Muscle layer of colon (tissue), 2 donors: ENCODE data around the gene CACNA2D2.

ENCODE experiments used
- H3K27ac ChIP-seq: one replicate; pipeline ENCODE4 v1.7.0; 2013; ENCODE audit warnings: low read depth, mild to moderate bottlenecking, low read length, moderate library complexity
- H3K27me3 ChIP-seq, 2 donors: one replicate each; pipeline ENCODE4 v1.7.0; 2013; ENCODE audit warnings: low read length in 2 of 2, mild to moderate bottlenecking in 2 of 2; ENCODE audit not compliant: insufficient read depth in 2 of 2, control insufficient read depth in 1 of 2
- H3K36me3 ChIP-seq: one replicate; pipeline ENCODE4 v1.7.0; 2013; ENCODE audit warnings: mild to moderate bottlenecking, low read length; ENCODE audit not compliant: insufficient read depth
- H3K4me1 ChIP-seq: one replicate; pipeline ENCODE4 v1.7.0; 2013; ENCODE audit warnings: mild to moderate bottlenecking, low read length; ENCODE audit not compliant: insufficient read depth
- H3K4me3 ChIP-seq, 2 donors: one replicate each; pipeline ENCODE4 v1.7.0; 2013; ENCODE audit warnings: low read length in 2 of 2, low read depth in 1 of 2, mild to moderate bottlenecking in 1 of 2, moderate library complexity in 1 of 2
- H3K9ac ChIP-seq: one replicate; pipeline ENCODE4 v1.7.0; 2013; ENCODE audit warnings: low read length
- H3K9me3 ChIP-seq: one replicate; pipeline ENCODE4 v1.7.0; 2013; ENCODE audit warnings: mild to moderate bottlenecking, low read length
- donor health status: abdominal sarcoma.
- donor health status: Adenocarcinoma of cecum.

Gene CACNA2D2

DNA sequence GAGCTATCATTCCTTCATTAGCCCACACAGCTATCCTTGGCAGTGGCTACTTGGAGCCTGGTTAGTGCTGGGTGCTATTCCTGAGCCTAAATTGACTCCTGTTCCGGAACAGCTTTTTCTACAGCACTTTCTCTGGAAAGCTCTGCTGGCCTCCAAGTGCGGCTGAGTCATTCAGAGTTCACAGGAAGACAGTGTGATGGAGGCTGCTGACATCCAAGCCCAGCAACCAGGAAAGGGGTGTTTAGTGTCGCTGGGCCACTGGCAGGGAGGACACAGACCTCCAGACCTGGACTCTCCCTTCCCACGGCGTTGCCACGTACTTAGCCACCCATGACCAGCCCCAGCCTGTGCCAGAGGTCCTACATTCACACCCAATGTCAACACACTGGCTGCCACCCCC is 28.7 kb downstream of the CACNA2D2 start:
- Histone ChIP-seq H3K36me3 (no peaks in the 10 kb centered on the region), H3K4me3 (no peak overlapping the region), H3K9ac (no peak overlapping the region), H3K27me3 (no peaks in the 10 kb centered on the region), H3K9me3 (no peaks in the 10 kb centered on the region), H3K4me1 (no peaks in the 10 kb centered on the region), H3K27ac (no peak overlapping the region)

DNA sequence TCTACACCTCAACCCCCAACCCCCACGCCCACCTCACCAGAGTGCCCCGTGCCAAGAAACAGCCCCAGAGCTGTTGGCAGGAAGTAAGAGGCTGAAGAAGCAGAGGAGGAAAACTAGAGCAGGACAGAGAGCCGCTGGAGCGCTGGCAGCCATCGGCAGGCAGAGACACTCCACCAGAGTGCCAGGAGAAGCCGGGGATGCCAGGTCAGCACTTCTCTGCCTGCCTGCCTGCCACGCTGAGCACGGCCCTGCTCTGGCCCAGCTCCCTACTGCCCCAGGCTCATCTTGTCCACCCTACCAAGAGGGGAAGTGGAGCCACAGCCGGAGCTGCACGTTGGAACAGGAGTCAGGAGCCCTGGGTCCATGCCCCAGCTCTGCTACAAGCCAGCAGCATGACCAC is 29.7 kb downstream of the CACNA2D2 start:
- no peak overlapping the region for H3K9ac ChIP-seq
- no peaks in the 10 kb centered on the region for H3K36me3 ChIP-seq
- no peaks in the 10 kb centered on the region for H3K4me1 ChIP-seq
- no peaks in the 10 kb centered on the region for H3K9me3 ChIP-seq
- no peaks in the 10 kb centered on the region for H3K27me3 ChIP-seq
- H3K27ac ChIP-seq: no peak overlapping the region
- no peak overlapping the region for H3K4me3 ChIP-seq

DNA sequence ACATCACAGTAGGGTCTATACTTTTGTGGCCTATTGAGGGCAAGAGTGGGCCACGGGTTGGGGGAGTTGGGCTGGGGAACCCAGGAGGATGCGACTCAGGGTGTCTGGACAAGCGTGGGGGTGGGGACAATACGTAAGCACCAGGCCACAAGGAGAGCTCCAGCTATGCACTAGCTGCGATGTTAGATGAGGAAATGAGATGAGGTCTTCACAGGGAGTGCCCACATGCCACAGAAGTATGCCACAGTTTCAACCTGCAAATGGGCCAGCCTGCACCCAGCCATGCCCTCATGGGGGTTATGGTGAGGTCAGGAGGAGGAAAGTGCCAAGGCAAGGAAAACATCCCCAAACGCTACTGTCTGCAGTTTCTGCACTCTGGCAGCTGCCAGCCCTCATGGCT is 30.5 kb downstream of the CACNA2D2 start:
- H3K4me3 ChIP-seq: no peak overlapping the region
- no peaks in the 10 kb centered on the region for H3K36me3 ChIP-seq
- no peak overlapping the region for H3K27ac ChIP-seq
- no peaks in the 10 kb centered on the region for H3K4me1 ChIP-seq
- H3K9ac ChIP-seq: no peak overlapping the region
- H3K9me3 ChIP-seq: no peaks in the 10 kb centered on the region
- no peaks in the 10 kb centered on the region for H3K27me3 ChIP-seq

DNA sequence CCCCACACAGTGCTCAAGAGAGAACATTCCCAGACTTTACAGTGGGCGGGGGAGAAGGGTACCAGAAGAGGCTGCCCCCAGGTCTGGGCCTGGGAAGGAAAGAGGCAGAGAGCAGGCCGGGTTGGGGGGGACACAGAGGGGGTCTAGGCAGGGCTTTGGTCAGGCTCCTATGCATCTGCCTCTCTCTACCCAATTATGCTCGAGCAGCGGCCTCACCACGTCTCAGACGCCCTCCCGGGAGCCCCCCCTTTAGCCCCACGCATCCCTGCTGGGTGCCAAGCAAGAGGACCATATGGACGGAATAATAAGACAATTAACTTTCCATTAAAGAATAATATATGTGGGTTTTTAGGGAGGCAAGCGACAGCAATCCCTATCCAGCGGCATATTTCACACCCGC is 32.8 kb downstream of the CACNA2D2 start:
- H3K4me1 ChIP-seq: no peaks in the 10 kb centered on the region
- H3K27me3 ChIP-seq: no peaks in the 10 kb centered on the region
- no peaks in the 10 kb centered on the region for H3K36me3 ChIP-seq
- no peak overlapping the region for H3K4me3 ChIP-seq
- H3K9ac ChIP-seq: no peak overlapping the region
- H3K27ac ChIP-seq: no peak overlapping the region
- H3K9me3 ChIP-seq: no peaks in the 10 kb centered on the region

DNA sequence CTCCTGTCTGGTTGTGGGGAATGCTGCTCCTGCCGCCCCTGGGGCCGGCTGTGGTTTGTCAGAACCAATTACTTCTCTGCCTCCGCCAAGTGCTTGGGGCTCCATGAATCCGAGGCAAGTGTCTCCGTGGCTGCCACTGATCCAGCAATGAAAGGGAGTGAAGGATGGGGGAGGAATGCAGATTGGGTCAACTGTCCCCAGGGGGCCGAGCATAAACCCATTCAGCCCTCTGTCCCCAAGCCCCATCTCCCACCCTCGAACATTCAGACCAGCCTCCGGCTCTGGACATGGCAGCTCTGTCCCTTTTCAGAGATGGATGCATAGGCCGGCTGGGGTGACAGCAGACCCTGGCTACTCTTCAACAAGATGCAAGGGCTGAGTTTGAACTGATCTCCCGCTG is 35.5 kb downstream of the CACNA2D2 start:
- no peaks in the 10 kb centered on the region for H3K27me3 ChIP-seq
- no peak overlapping the region for H3K4me3 ChIP-seq
- H3K27ac ChIP-seq: no peak overlapping the region
- H3K36me3 ChIP-seq: no peaks in the 10 kb centered on the region
- no peaks in the 10 kb centered on the region for H3K4me1 ChIP-seq
- no peaks in the 10 kb centered on the region for H3K9me3 ChIP-seq
- H3K9ac ChIP-seq: no peak overlapping the region

DNA sequence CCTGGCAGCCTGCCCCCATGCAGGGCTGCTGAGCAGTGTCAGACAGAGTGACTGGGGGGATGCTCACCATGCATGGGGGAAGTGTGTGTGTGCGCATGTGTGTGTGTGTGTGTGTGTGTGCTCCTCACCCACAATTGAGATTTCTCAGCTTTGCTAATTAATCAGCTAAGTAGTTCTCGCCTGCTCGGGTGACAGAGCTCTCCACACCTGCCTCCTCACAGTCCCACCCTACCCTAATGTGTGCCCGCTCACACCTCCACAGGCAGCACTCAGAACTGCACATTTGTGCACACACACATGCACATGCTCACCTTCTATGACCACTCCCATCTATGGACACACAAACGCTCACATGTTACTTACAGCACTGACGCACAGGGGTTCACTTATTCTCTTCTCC is 37.3 kb downstream of the CACNA2D2 start:
- Histone ChIP-seq H3K9ac (no peak overlapping the region), H3K36me3 (no peaks in the 10 kb centered on the region), H3K4me3 (no peak overlapping the region), H3K9me3 (no peaks in the 10 kb centered on the region), H3K27me3 (no peaks in the 10 kb centered on the region), H3K4me1 (no peaks in the 10 kb centered on the region), H3K27ac (no peak overlapping the region)

DNA sequence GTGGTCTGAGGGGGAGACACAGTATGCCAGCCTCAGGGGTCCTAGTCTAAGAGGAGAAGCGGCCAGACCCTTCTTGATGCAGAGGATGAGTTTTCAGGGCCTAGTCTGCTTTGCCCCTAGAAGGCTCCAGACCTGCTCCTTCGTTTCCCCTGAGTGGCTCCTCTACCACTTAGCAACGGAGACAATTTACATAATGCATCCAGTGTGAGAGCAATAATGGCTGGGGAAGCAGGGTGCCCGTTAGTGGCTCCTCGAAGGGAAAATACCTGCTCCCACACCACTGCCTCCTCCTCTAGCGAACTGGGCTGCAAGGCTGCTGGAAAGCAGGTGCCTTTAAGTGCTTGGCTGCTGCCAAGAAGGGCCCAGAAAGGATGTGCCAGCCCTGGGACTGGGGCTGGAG is 38.9 kb downstream of the CACNA2D2 start:
- H3K4me3 ChIP-seq: no peak overlapping the region
- H3K27me3 ChIP-seq: no peaks in the 10 kb centered on the region
- H3K4me1 ChIP-seq: no peaks in the 10 kb centered on the region
- no peak overlapping the region for H3K9ac ChIP-seq
- H3K27ac ChIP-seq: no peak overlapping the region
- H3K9me3 ChIP-seq: no peaks in the 10 kb centered on the region
- H3K36me3 ChIP-seq: no peaks in the 10 kb centered on the region

DNA sequence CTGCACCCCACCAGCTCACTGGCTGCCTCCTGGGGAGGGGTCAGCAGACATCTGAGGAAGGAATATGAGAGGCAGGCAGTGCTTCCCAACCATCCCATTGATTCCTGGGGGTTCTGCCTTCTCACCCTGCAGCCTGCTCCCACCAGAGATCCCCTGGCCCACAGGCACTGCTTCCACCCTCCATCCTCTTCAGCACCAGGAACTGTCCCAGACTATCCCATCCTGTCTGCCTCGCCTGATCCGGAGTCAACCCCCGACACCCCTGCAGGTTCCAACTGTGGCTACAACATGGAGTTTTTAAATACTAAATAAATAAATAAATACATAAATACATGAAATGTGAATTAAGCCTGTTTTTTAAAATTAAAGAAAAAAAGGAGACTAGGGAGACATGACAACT is 43.6 kb downstream of the CACNA2D2 start:
- no peak overlapping the region for H3K27ac ChIP-seq
- no peaks in the 10 kb centered on the region for H3K27me3 ChIP-seq
- H3K9ac ChIP-seq: no peak overlapping the region
- no peaks in the 10 kb centered on the region for H3K4me1 ChIP-seq
- H3K9me3 ChIP-seq: no peaks in the 10 kb centered on the region
- H3K4me3 ChIP-seq: no peak overlapping the region
- no peaks in the 10 kb centered on the region for H3K36me3 ChIP-seq

DNA sequence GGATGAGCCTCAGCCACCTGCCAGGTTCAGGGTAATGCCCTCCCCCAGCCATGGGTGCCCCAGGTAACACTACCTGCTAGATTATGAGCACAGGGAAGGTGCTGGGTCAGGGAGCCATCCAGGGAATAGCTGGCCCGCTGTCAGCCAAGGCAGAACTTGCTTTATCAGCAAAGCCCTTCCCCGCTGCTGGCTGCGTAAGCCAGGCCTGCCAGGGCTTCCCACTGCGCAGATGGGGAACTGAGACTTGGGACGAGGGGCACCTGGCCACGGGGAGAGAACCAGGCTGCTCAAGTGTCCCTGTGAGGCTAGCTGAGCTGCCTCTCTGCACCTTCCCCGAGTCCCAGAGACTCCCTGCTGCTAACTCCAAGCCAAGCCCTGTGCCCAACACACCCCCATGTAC is 45.4 kb downstream of the CACNA2D2 start:
- Histone ChIP-seq H3K9me3 (no peaks in the 10 kb centered on the region), H3K4me1 (no peaks in the 10 kb centered on the region), H3K9ac (no peak overlapping the region), H3K36me3 (no peaks in the 10 kb centered on the region), H3K27ac (no peak overlapping the region), H3K4me3 (no peak overlapping the region), H3K27me3 (no peaks in the 10 kb centered on the region)

DNA sequence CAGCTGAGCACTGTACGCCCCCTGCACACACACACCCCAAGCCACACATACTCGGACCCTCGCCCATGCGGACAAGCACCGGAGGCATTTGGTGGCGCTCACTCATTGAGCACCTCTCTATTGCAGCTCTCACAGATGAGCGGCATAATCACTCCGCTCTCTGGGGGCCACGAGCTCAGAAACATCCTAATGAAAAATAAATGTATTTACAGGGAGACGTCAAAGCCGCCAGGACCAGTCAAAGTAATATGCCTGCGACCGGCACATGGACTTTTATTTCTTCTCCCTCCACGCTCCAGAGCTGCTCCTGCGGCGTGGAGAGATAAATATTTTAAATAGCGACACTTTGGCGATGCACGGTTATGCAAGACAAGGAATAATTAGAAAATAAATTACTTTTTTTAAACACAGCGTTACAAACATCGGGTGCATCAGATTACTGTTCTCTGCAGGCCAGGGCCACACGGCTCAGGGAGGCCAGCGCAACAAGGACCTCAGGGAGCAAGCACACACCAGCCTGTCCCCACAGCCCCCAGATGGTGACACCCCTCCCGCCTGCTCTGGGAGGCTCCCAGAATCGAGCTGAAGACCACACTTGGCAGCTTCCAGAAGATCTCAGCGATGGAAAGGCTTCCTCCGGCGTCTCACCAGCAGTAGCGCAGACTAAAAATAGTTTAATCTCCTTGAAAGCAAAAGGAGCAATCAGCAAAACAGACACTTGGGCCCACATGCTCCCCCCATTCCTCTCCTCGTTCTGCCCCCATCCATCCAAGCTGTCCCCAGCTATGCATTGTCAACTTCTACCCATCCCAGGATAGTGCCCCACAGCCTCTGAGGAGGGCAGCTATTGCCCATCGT is 48.0 kb downstream of the CACNA2D2 start:
- H3K27ac ChIP-seq: no peak overlapping the region
- H3K9me3 ChIP-seq: no peaks in the 10 kb centered on the region
- H3K4me3 ChIP-seq: no peak overlapping the region
- no peaks in the 10 kb centered on the region for H3K4me1 ChIP-seq
- H3K27me3 ChIP-seq: no peaks in the 10 kb centered on the region
- no peaks in the 10 kb centered on the region for H3K36me3 ChIP-seq
- no peak overlapping the region for H3K9ac ChIP-seq

DNA sequence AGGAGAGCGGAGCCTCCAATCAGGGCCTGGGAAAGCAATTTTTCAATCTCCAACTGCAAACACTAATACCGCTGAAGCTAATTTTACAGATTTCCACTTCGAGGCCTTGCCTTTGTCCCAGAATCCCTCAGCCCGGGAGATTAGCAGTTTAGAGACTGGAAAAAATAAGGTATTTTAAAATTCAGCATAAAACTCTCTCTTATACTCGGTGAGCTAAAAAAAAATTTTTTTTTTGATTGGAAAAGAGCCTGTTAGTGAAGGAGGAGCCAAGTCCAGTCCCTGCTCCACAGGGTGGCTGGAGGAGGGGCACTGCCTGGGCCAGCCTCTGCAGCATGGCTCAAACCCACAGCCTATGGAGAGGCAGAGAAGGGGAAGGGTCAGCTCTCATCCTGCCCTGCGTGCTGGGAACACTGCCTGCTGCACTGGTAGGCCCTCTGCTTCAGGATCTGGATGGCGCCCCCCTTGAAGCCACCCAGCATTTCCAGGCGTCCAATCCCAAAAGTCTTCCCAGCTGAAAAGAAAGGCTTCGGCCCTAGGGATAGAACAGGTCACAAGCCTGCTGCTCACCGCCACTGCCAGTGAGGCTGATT is 48.9 kb downstream of the CACNA2D2 start:
- Histone ChIP-seq H3K4me1 (no peaks in the 10 kb centered on the region), H3K27ac (no peak overlapping the region), H3K4me3 (no peak overlapping the region), H3K9me3 (no peaks in the 10 kb centered on the region), H3K36me3 (no peaks in the 10 kb centered on the region), H3K27me3 (no peaks in the 10 kb centered on the region), H3K9ac (no peak overlapping the region)

DNA sequence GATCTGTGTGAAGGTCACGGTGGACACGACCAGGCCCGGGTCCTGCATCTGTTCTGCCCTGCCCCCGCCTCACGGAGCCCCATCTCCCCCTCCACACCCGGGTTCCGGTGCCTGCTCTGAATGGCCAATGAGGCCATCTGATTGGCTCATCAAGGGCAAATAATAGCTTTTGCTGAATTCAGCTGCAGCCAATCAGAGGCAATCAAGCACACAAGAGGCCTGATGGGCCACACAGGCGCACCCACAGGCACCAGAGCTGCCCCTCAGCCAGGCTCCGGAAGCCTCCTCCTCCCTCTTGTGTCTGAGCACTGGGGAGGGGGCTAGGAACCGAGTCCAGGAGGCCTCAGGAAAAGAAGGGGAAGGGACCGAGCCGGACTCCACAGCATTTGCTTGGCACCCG is 49.5 kb downstream of the CACNA2D2 start:
- no peaks in the 10 kb centered on the region for H3K4me1 ChIP-seq
- H3K9ac ChIP-seq: no peak overlapping the region
- H3K27ac ChIP-seq: no peak overlapping the region
- no peaks in the 10 kb centered on the region for H3K27me3 ChIP-seq
- no peaks in the 10 kb centered on the region for H3K9me3 ChIP-seq
- H3K4me3 ChIP-seq: no peak overlapping the region
- no peaks in the 10 kb centered on the region for H3K36me3 ChIP-seq
